ENCODE data around the gene XXYLT1. TPM values are rescaled to one million over a fixed set of nuclear protein-coding genes. Genes with fewer than 3 reads are reported as not detected.

The XXYLT1 gene
- polyA plus RNA-seq, 1 donor (not counting 4 experiments of a cell fraction or from before 2014, with no cell fraction given): 11.1 TPM

DNA sequence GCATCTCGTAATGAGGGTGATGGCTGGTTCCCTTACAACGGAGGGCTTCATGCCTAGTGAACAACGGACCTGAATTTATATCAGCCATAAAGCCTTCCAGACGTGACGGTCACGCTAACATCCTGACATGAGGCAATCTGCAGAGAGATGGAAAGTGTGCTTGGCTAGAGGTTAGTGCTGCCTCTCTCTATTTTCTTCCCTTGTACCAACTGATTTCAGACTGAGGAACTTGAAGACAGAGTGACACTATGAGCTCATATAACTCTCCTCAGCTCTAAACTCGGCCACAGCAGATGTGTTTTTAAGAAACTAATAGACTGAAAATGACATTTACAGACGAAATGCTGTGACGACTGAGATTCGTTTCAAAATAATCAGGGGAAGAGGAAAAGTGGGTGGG lies 122.4 kb downstream of the XXYLT1 start:
- TF ChIP-seq, protein P1, sequence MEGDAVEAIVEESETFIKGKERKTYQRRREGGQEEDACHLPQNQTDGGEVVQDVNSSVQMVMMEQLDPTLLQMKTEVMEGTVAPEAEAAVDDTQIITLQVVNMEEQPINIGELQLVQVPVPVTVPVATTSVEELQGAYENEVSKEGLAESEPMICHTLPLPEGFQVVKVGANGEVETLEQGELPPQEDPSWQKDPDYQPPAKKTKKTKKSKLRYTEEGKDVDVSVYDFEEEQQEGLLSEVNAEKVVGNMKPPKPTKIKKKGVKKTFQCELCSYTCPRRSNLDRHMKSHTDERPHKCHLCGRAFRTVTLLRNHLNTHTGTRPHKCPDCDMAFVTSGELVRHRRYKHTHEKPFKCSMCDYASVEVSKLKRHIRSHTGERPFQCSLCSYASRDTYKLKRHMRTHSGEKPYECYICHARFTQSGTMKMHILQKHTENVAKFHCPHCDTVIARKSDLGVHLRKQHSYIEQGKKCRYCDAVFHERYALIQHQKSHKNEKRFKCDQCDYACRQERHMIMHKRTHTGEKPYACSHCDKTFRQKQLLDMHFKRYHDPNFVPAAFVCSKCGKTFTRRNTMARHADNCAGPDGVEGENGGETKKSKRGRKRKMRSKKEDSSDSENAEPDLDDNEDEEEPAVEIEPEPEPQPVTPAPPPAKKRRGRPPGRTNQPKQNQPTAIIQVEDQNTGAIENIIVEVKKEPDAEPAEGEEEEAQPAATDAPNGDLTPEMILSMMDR (optimal IDR thresholded peaks at IDR 0.05 in 1 of 3, IDR thresholded peaks at IDR 0.05 in 1 of 3, conservative IDR thresholded peaks at IDR 0.05 in 1 of 3; ENCODE audit: extremely low read depth in 1 of 3, insufficient read depth in 2 of 3, low read length in 3 of 3): no peak
- no peak for TF ChIP-seq EZH2 (IDR thresholded peaks at IDR 0.05; ENCODE audit: low read length)
- H3K27me3 ChIP-seq (ENCODE audit: control insufficient read depth, extremely low read depth, insufficient read depth, low read length): no peaks in the 10 kb centered on the region
- no peak for FAIRE-seq
- no peak overlapping the region for H3K9ac ChIP-seq (ENCODE audit: control insufficient read depth, extremely low read depth, insufficient read depth, low read length)
- H3K4me2 ChIP-seq (ENCODE audit: control insufficient read depth, extremely low read depth, insufficient read depth, low read depth, low read length): no peak overlapping the region
- peaks cover 12% of the 10 kb centered on the region for H3K4me1 ChIP-seq (ENCODE audit: control insufficient read depth, extremely low read depth, insufficient read depth, low read length)
- H4K20me1 ChIP-seq (ENCODE audit: control insufficient read depth, extremely low read depth, insufficient read depth, low read length): no peaks in the 10 kb centered on the region
- no peaks in the 10 kb centered on the region for H3K9me3 ChIP-seq (ENCODE audit: control insufficient read depth, low read depth, low read length)
- no peak overlapping the region for H3K4me3 ChIP-seq (ENCODE audit: control insufficient read depth in 2 of 3, extremely low read depth in 1 of 3, insufficient read depth in 2 of 3, low read depth in 1 of 3, low read length in 3 of 3)
- no peak overlapping the region for H3K27ac ChIP-seq (ENCODE audit: control insufficient read depth, insufficient read depth, low read length)
- DNase-seq (ENCODE audit: low read depth, low spot score): no peak
- dilution Hi-C loops (cut with MboI; ENCODE audit: extremely low pct_ligation_motif_present, low sequenced_read_pairs): no loop called here
- H3K9me1 ChIP-seq (ENCODE audit: control insufficient read depth, extremely low read depth, insufficient read depth, low read length): no peaks in the 10 kb centered on the region
- H3K36me3 ChIP-seq (ENCODE audit: control insufficient read depth in 2 of 2, extremely low read depth in 1 of 2, insufficient read depth in 2 of 2, low read length in 2 of 2): no peaks in the 10 kb centered on the region
- no peaks in the 10 kb centered on the region for H3K79me2 ChIP-seq (ENCODE audit: control insufficient read depth, insufficient read depth, low read length)
- no peak overlapping the region for H2AFZ ChIP-seq (ENCODE audit: control insufficient read depth, low read length)

DNA sequence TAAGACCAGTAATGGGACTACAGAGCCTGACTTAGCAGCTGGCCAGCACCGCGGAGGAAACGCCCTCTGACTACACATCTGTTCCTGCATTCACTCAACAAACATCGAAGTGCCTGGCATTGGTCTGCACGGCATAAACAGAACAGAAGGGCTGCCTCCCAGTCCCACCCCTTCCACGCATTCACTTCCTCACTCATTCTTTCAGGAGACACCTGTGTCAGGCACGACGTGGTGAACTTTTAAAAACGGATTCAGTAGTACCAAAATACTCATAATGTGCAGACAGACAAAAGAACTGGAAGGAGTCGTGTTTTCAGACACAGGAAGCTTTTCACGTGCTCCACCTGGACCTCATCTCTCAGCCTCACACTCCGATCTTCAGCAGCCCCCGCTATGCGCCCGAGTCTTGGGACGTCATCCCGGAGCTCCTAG lies 123.3 kb downstream of the XXYLT1 start:
- Histone ChIP-seq H3K36me3 (ENCODE audit: control insufficient read depth in 2 of 2, extremely low read depth in 1 of 2, insufficient read depth in 2 of 2, low read length in 2 of 2) (no peaks in the 10 kb centered on the region), H3K4me2 (ENCODE audit: control insufficient read depth, extremely low read depth, insufficient read depth, low read depth, low read length) (no peak overlapping the region), H3K4me3 (ENCODE audit: control insufficient read depth in 2 of 3, extremely low read depth in 1 of 3, insufficient read depth in 2 of 3, low read depth in 1 of 3, low read length in 3 of 3) (no peak overlapping the region), H2AFZ (ENCODE audit: control insufficient read depth, low read length) (no peak overlapping the region), H3K27me3 (ENCODE audit: control insufficient read depth, extremely low read depth, insufficient read depth, low read length) (no peaks in the 10 kb centered on the region), H4K20me1 (ENCODE audit: control insufficient read depth, extremely low read depth, insufficient read depth, low read length) (no peaks in the 10 kb centered on the region), H3K9ac (ENCODE audit: control insufficient read depth, extremely low read depth, insufficient read depth, low read length) (no peak overlapping the region), H3K9me3 (ENCODE audit: control insufficient read depth, low read depth, low read length) (no peaks in the 10 kb centered on the region), H3K79me2 (ENCODE audit: control insufficient read depth, insufficient read depth, low read length) (no peaks in the 10 kb centered on the region), H3K27ac (ENCODE audit: control insufficient read depth, insufficient read depth, low read length) (no peak overlapping the region), H3K4me1 (ENCODE audit: control insufficient read depth, extremely low read depth, insufficient read depth, low read length) (peaks cover 7% of the 10 kb centered on the region), H3K9me1 (ENCODE audit: control insufficient read depth, extremely low read depth, insufficient read depth, low read length) (no peaks in the 10 kb centered on the region)
- DNase-seq (ENCODE audit: low read depth, low spot score) (no peak), FAIRE-seq (no peak)
- TF ChIP-seq, protein P1 (optimal IDR thresholded peaks at IDR 0.05 in 1 of 3, IDR thresholded peaks at IDR 0.05 in 1 of 3, conservative IDR thresholded peaks at IDR 0.05 in 1 of 3; ENCODE audit: extremely low read depth in 1 of 3, insufficient read depth in 2 of 3, low read length in 3 of 3): no peak
- TF ChIP-seq EZH2 (IDR thresholded peaks at IDR 0.05; ENCODE audit: low read length): no peak
- dilution Hi-C loops (cut with MboI; ENCODE audit: extremely low pct_ligation_motif_present, low sequenced_read_pairs): no loop called here
